Thoracic aorta (tissue), 2 donors: ENCODE measurements around the gene MYLK. TPM values are rescaled to one million over a fixed set of nuclear protein-coding genes. Genes with fewer than 3 reads are reported as not detected.
"Not testable (repeated sequence)": the region's sequence is repeated elsewhere in the genome, so short reads cannot be mapped to it uniquely, and the experiment has no call there.

Source experiments
- ATAC-seq: fragments of 150-250 bp; one replicate; pipeline ENCODE4 v1.8.0; 2017; ENCODE audit warnings: low read depth; ENCODE audit not compliant: insufficient number of reproducible peaks, low FRiP score
- DNase-seq: peaks from one replicate; pipeline ENCODE4 v3.0.0-alpha.2; 2020; ENCODE audit warnings: low spot score
- H3K27ac ChIP-seq, 2 donors: fragments of 200-600 bp; sonication (generic); 1 replicate in 1 of 2; 2 replicates in 1 of 2; pipeline ENCODE4 v1.5.1; 2016; ENCODE audit warnings: mild to moderate bottlenecking in 2 of 2, moderate library complexity in 2 of 2
- H3K27me3 ChIP-seq: fragments of 200-600 bp; sonication (generic); replicated peaks from 2 replicates; pipeline ENCODE4 v1.6.0; 2016; ENCODE audit warnings: mild to moderate bottlenecking; ENCODE audit not compliant: insufficient read depth
- H3K36me3 ChIP-seq: fragments of 200-600 bp; sonication (generic); one replicate; pipeline ENCODE4 v1.5.1; 2016
- H3K4me1 ChIP-seq, 2 donors: fragments of 200-600 bp; sonication (generic); 1 replicate in 1 of 2; 2 replicates in 1 of 2; pipeline versions ENCODE4 v1.5.1 to v1.6.0; 2016; ENCODE audit warnings: low read depth in 2 of 2, mild to moderate bottlenecking in 1 of 2; ENCODE audit not compliant: control insufficient read depth in 1 of 2
- H3K4me3 ChIP-seq: fragments of 200-600 bp; sonication (generic); 2 replicates; pipeline ENCODE4 v1.5.1; 2016; ENCODE audit warnings: mild to moderate bottlenecking
- H3K9me3 ChIP-seq: fragments of 200-600 bp; sonication (generic); 2 replicates; pipeline ENCODE4 v1.5.1; 2016
- total RNA-seq, 2 donors: library from RNA; depleted of rRNA; stranded (reverse); fragments of >200 nt; gene quantifications; one replicate each; pipeline versions ENCODE4 v1.1.0 to v1.2.3, GENCODE V29; 2016
- TF ChIP-seq, protein P1 (sequence below): fragments of 200-600 bp; sonication (generic); IDR thresholded peaks from one replicate; pipeline ENCODE4 v1.5.1; 2019; ENCODE audit warnings: antibody characterized with exemption

The MYLK gene
- total RNA-seq, 2 donors from 2014 or later = 483 to 563 TPM

- no peak for DNase-seq
These were observed 164.2 kb downstream of the MYLK start for GRCh38 chr3:123719862-123720453.

DNA sequence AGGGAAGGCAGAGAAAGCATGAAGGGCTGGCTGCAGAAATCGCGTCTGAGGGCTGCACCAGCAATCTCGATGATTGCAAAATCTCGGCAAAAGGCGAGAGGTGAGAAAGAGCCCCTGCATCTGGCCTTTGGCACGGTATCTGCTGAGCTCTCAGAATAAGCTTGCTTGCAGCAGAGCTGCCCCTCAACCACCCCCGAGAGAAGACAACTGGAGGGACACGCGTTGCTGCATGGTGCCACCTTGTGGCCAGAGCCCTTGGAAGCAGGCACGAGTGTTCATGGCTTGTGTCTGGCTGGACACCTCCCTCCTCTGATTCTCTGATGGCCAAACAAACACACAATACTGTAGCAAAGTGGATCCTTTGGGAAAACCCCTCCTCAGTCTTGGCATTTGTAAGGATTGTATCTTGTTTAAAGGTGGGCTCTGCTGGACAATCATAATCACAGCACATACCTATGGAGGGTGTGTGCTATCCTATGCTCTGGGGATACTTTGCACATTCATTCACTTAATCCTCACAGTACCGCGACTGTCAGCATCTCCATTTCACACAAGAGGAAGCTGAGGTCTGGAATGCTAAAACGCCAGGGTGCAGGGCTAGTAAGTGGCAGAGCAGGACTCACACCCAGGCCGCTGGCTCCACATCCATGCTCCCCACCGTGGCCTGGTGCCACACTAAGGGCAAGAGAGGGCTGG, 164.9 kb downstream of the MYLK start:
- not testable (repeated sequence) for H3K9me3 ChIP-seq, DNase-seq, H3K36me3 ChIP-seq, H3K4me3 ChIP-seq, H3K27me3 ChIP-seq
- peak; percentile 52 for ATAC-seq
- H3K27ac ChIP-seq = peak overlapping the region; percentile 72 to 83
- H3K4me1 ChIP-seq = peaks cover 25 to 96% of the 10 kb centered on the region in 2 donors
- TF ChIP-seq, protein P1, sequence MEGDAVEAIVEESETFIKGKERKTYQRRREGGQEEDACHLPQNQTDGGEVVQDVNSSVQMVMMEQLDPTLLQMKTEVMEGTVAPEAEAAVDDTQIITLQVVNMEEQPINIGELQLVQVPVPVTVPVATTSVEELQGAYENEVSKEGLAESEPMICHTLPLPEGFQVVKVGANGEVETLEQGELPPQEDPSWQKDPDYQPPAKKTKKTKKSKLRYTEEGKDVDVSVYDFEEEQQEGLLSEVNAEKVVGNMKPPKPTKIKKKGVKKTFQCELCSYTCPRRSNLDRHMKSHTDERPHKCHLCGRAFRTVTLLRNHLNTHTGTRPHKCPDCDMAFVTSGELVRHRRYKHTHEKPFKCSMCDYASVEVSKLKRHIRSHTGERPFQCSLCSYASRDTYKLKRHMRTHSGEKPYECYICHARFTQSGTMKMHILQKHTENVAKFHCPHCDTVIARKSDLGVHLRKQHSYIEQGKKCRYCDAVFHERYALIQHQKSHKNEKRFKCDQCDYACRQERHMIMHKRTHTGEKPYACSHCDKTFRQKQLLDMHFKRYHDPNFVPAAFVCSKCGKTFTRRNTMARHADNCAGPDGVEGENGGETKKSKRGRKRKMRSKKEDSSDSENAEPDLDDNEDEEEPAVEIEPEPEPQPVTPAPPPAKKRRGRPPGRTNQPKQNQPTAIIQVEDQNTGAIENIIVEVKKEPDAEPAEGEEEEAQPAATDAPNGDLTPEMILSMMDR = peak; percentile 74

More at GRCh38 chr3:123719862-123720453, 164.2 kb downstream of the MYLK start:
- peaks cover 3% of the 10 kb centered on the region for H3K36me3 ChIP-seq
- H3K27ac ChIP-seq = peak overlapping the region; percentile 72 to 83
- H3K4me1 ChIP-seq = peaks cover 25 to 92% of the 10 kb centered on the region in 2 donors
- no peak overlapping the region for H3K4me3 ChIP-seq
- ATAC-seq = peak; percentile 32
- no peaks in the 10 kb centered on the region for H3K27me3 ChIP-seq
- TF ChIP-seq, protein P1 = no peak
- no peaks in the 10 kb centered on the region for H3K9me3 ChIP-seq

DNA sequence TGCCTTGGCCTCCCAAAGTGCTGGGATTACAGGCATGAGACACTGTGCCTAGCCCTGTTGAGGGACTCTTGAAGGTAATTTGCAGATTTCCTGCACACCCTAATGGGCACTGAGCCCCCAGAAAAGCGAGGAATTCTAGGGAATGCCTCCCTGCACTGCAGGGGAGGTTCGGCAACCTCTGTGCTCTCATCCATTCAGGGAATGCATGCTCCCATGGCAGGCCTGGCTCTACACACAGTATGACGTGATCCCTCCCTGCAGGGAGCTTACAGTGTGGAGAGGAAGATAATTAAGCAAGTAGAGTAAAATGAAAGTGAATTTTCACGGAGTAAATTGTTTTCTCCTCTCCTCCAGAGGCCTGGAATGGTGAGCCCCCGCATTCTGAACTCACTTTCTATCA, 166.0 kb downstream of the MYLK start:
- Histone ChIP-seq H3K27me3 (no peaks in the 10 kb centered on the region), H3K36me3 (no peaks in the 10 kb centered on the region), H3K27ac (peak overlapping the region; percentile 68 to 91), H3K4me3 (no peak overlapping the region), H3K4me1 (peaks cover 21 to 94% of the 10 kb centered on the region in 2 donors), H3K9me3 (no peaks in the 10 kb centered on the region)
- DNase-seq = no peak
- ATAC-seq = no peak
- TF ChIP-seq, protein P1 = no peak

DNA sequence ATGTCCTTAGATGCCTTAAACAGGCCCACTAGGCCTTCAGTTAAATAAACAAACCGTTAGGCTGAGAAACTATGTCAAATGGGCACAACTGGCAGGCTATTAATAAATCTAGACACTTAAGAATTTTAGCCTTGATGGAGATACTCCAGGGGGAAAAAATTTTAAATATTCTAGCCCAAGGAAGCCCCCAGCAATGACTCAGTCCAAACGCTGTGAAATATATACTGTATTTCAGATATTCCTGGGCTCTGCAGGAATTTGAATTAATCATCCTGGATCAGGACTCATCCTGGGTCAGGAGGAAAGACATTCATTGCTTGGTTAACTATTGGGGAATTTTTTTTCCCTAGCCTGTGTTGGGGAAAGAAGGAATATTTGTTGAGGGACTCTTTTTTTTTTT, 166.7 kb downstream of the MYLK start:
- H3K4me3 ChIP-seq, H3K27me3 ChIP-seq, DNase-seq, H3K36me3 ChIP-seq, H3K9me3 ChIP-seq, ATAC-seq: not testable (repeated sequence)
- Histone ChIP-seq H3K27ac (peak overlapping the region; percentile 73 to 91), H3K4me1 (peaks cover 26 to 94% of the 10 kb centered on the region in 2 donors)

DNA sequence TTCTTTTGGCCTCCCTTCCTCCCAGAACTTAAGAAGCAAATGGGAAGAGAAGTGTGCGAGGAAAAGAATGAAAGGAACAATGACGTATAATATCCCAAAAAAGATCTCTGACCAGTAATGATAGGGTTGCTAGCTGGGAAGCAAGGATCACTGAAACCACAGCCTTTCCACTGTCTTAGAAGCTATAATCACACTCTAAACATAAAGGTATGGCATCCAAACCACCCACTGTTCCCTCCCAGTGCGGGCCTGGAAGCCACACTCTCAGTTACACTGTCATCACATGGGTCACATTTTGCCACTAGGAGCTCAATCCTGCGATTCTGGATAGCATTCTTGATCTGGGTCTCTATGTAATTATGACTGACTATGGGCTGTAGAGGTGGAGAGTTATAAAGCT, 167.7 kb downstream of the MYLK start:
- no peak for ATAC-seq
- H3K27ac ChIP-seq = peak overlapping the region; percentile 73 to 91
- DNase-seq = no peak
- no peak overlapping the region for H3K4me3 ChIP-seq
- no peaks in the 10 kb centered on the region for H3K9me3 ChIP-seq
- TF ChIP-seq, protein P1 = no peak
- H3K4me1 ChIP-seq = peaks cover 37 to 97% of the 10 kb centered on the region in 2 donors
- no peaks in the 10 kb centered on the region for H3K36me3 ChIP-seq
- H3K27me3 ChIP-seq = no peaks in the 10 kb centered on the region
